Astrocyte (in vitro differentiated cells and primary cell): ENCODE results near the gene CALU. TPM values are rescaled to one million over a fixed set of nuclear protein-coding genes. Genes with fewer than 3 reads are reported as not detected.

ENCODE experiments used
- DNase-seq: peaks from one replicate; pipeline ENCODE4 v3.0.0-alpha.2; 2010; ENCODE audit warnings: low read depth
- FAIRE-seq: peaks from 2 replicates; lab custom pipeline; 2011; peaks lifted over from hg19 to GRCh38; lab: Jason Lieb, UNC
- H2AFZ ChIP-seq: 2 replicates; pipeline ENCODE4 v1.6.0; 2012; ENCODE audit warnings: low read depth, low read length, inconsistent platforms
- H3K27ac ChIP-seq: 2 replicates; pipeline ENCODE4 v1.5.1; 2011; ENCODE audit warnings: low read depth, low read length, inconsistent platforms
- H3K27me3 ChIP-seq: 2 replicates; pipeline ENCODE4 v1.6.0; 2011; ENCODE audit warnings: low read length, inconsistent platforms; ENCODE audit not compliant: insufficient read depth
- H3K36me3 ChIP-seq: 2 replicates; pipeline ENCODE4 v1.5.1; 2011; ENCODE audit warnings: low read length, inconsistent platforms; ENCODE audit not compliant: insufficient read depth
- H3K4me1 ChIP-seq: 2 replicates; pipeline ENCODE4 v1.5.1; 2011; ENCODE audit warnings: low read length, inconsistent platforms; ENCODE audit not compliant: insufficient read depth
- H3K4me2 ChIP-seq: 2 replicates; pipeline ENCODE4 v1.6.0; 2012; ENCODE audit warnings: low read length, inconsistent platforms
- H3K4me3 ChIP-seq: 2 replicates; pipeline ENCODE4 v1.5.1; 2011; ENCODE audit warnings: low read depth, mild to moderate bottlenecking, low read length, inconsistent platforms; ENCODE audit not compliant: insufficient read depth
- H3K79me2 ChIP-seq: 2 replicates; pipeline ENCODE4 v1.6.0; 2012; ENCODE audit warnings: mild to moderate bottlenecking, low read length, inconsistent platforms; ENCODE audit not compliant: insufficient read depth
- H3K9ac ChIP-seq: 2 replicates; pipeline ENCODE4 v1.6.0; 2012; ENCODE audit warnings: mild to moderate bottlenecking, low read length, inconsistent platforms
- H3K9me3 ChIP-seq: 2 replicates; pipeline ENCODE4 v1.5.1; 2012; ENCODE audit warnings: low read depth, mild to moderate bottlenecking, low read length, inconsistent platforms; ENCODE audit not compliant: insufficient read depth
- H4K20me1 ChIP-seq: 2 replicates; pipeline ENCODE4 v1.6.0; 2012; ENCODE audit warnings: low read length, inconsistent platforms; ENCODE audit not compliant: insufficient read depth
- H3K27ac Mint-ChIP-seq: one replicate; pipeline ENCODE4 v1.8.0; 2021; ENCODE audit warnings: mild to moderate bottlenecking, mixed read lengths; ENCODE audit not compliant: unreplicated experiment
- H3K27me3 Mint-ChIP-seq: one replicate; pipeline ENCODE4 v1.8.0; 2021; ENCODE audit warnings: low read depth, mixed read lengths; ENCODE audit not compliant: unreplicated experiment
- H3K36me3 Mint-ChIP-seq: one replicate; pipeline ENCODE4 v1.8.0; 2021; ENCODE audit warnings: low read depth, mixed read lengths; ENCODE audit not compliant: unreplicated experiment
- H3K4me1 Mint-ChIP-seq: one replicate; pipeline ENCODE4 v1.8.0; 2021; ENCODE audit warnings: low read depth, mixed read lengths; ENCODE audit not compliant: unreplicated experiment
- H3K4me3 Mint-ChIP-seq: one replicate; pipeline ENCODE4 v1.8.0; 2021; ENCODE audit warnings: mild to moderate bottlenecking, moderate library complexity, mixed read lengths; ENCODE audit not compliant: unreplicated experiment
- H3K9me3 Mint-ChIP-seq: one replicate; pipeline ENCODE4 v1.8.0; 2021; ENCODE audit warnings: mild to moderate bottlenecking, mixed read lengths; ENCODE audit not compliant: unreplicated experiment
- EZH2 ChIP-seq: IDR thresholded peaks from 2 replicates; pipeline ENCODE4 v1.6.1; 2012; ENCODE audit warnings: mild to moderate bottlenecking, low read length, inconsistent platforms; ENCODE audit not compliant: insufficient read depth
- total RNA-seq: library from RNA; stranded (reverse); gene quantifications from 2 replicates; pipeline ENCODE4 v1.2.1, GENCODE V29; 2021
- TF ChIP-seq, protein P1 (sequence below): IDR thresholded peaks from 2 replicates; pipeline ENCODE4 v1.5.1; 2011; ENCODE audit warnings: low read depth, mild to moderate bottlenecking, inconsistent platforms, low read length, moderate library complexity; ENCODE audit not compliant: insufficient read depth

The CALU gene
- total RNA-seq, 1 donor from 2014 or later, result 670 TPM

DNA sequence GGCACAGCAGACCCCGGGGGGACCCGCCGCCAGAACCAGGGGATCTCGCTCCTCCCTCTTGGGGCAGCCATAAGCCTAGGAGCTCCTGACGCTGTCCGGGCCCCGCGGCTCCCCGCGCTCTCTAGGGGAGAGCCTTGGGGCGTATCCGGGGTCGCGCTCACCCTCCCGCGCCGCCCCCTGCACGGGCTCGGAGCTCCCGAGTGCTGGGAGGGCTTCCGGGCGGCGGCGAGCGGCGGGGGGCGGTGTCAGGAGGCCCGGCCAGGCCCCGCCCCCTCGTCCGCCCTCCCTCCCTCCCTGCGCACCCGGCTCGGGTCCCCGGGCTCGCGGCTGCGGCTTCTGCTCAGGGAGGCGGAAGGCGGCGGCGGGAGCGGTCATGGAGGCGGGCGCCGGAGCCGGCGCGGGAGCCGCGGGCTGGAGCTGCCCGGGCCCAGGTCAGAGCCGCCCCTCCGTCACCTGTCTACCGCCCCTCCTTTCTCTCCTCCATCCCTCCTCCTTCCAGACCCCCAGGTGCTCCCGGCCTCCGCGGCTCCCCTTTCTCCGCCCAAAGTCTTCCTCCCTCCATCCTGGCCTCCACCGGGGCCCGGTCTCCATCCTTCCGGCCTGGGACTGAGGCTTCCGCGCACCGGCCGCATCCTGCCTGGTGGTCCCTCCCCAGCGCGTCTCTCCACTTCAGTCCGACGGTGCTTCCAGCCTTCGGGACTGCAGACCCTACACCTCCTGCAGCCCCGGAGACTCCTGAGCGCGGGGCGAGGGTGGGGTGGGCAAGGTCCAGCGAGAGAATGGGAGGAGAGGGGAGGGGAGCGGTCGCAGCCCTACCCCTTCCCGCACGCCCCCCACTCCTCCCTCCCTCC lies 52.2 kb downstream of the CALU start, which contains the start of gene CCDC136:
CCDC136 (plus strand) TSS at position 848 of the 851 bp plus-strand sequence. CDS start 444 bp downstream, outside the sequence.
- Mint-ChIP-seq H3K9me3 (no peaks in the 10 kb centered on the region), H3K36me3 (peaks cover 11% of the 10 kb centered on the region), H3K4me1 (peaks cover 12% of the 10 kb centered on the region), H3K4me3 (peak within 1 kb of the TSS; percentile 86), H3K27ac (no peak within 1 kb of the TSS), H3K27me3 (peaks cover 9% of the 10 kb centered on the region)
- H2AFZ ChIP-seq, result peak within 1 kb of the TSS; percentile 96
- peaks cover 12% of the 10 kb centered on the region for H3K4me1 ChIP-seq
- H3K27me3 ChIP-seq, result peaks cover 4% of the 10 kb centered on the region
- H3K9ac ChIP-seq, result peak within 1 kb of the TSS; percentile 74
- no peak for DNase-seq
- no peaks in the 10 kb centered on the region for H3K79me2 ChIP-seq
- no peaks in the 10 kb centered on the region for H3K36me3 ChIP-seq
- H3K9me3 ChIP-seq, result no peaks in the 10 kb centered on the region
- H3K4me3 ChIP-seq, result peak within 1 kb of the TSS; percentile 69
- TF ChIP-seq EZH2, result no peak
- TF ChIP-seq, protein P1, sequence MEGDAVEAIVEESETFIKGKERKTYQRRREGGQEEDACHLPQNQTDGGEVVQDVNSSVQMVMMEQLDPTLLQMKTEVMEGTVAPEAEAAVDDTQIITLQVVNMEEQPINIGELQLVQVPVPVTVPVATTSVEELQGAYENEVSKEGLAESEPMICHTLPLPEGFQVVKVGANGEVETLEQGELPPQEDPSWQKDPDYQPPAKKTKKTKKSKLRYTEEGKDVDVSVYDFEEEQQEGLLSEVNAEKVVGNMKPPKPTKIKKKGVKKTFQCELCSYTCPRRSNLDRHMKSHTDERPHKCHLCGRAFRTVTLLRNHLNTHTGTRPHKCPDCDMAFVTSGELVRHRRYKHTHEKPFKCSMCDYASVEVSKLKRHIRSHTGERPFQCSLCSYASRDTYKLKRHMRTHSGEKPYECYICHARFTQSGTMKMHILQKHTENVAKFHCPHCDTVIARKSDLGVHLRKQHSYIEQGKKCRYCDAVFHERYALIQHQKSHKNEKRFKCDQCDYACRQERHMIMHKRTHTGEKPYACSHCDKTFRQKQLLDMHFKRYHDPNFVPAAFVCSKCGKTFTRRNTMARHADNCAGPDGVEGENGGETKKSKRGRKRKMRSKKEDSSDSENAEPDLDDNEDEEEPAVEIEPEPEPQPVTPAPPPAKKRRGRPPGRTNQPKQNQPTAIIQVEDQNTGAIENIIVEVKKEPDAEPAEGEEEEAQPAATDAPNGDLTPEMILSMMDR, result no peak
- no peak within 1 kb of the TSS for H3K27ac ChIP-seq
- peak within 1 kb of the TSS; percentile 96 for H3K4me2 ChIP-seq
- no peaks in the 10 kb centered on the region for H4K20me1 ChIP-seq
- no peak for FAIRE-seq

DNA sequence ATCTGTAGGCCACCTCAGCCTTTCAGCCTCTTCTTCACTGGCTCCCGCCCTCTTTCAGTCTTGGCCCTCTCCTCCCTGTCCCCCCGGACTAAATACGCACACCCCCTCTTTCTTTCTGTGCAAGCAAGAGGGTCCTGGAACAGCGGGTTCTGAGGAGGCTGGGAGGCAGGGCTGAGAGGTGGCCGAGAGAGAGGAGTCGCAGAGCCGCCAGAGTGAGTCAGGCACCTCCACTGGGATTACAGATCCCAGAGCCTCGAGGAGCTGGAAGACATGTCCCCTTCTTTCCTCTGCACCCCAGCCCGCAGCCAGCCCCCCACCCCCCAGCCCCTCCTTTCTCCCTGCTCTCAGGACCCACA lies 52.8 kb downstream of the CALU start:
- TF ChIP-seq EZH2, result no peak
- TF ChIP-seq, protein P1, result no peak

More for the DNA sequence above, 52.8 kb downstream of the CALU start:
- H3K36me3 ChIP-seq, result no peaks in the 10 kb centered on the region
- H2AFZ ChIP-seq, result peak overlapping the region; percentile 95
- H3K79me2 ChIP-seq, result no peaks in the 10 kb centered on the region
- peaks cover 4% of the 10 kb centered on the region for H3K27me3 ChIP-seq
- H3K36me3 Mint-ChIP-seq, result peaks cover 14% of the 10 kb centered on the region
- H3K4me2 ChIP-seq, result peak overlapping the region; percentile 96
- H3K27me3 Mint-ChIP-seq, result peaks cover 9% of the 10 kb centered on the region
- H4K20me1 ChIP-seq, result no peaks in the 10 kb centered on the region
- peaks cover 14% of the 10 kb centered on the region for H3K4me1 Mint-ChIP-seq
- peak overlapping the region; percentile 69 for H3K4me3 ChIP-seq
- FAIRE-seq, result no peak
- H3K27ac Mint-ChIP-seq, result no peak overlapping the region
- no peaks in the 10 kb centered on the region for H3K9me3 ChIP-seq
- H3K9me3 Mint-ChIP-seq, result no peaks in the 10 kb centered on the region
- DNase-seq, result no peak
- peak overlapping the region; percentile 86 for H3K4me3 Mint-ChIP-seq
- no peak overlapping the region for H3K27ac ChIP-seq
- peak overlapping the region; percentile 74 for H3K9ac ChIP-seq
- H3K4me1 ChIP-seq, result peaks cover 12% of the 10 kb centered on the region
